Measurements from ENCODE around the gene SYT17.
"Not testable (repeated sequence)": the region's sequence is repeated elsewhere in the genome, so short reads cannot be mapped to it uniquely, and the experiment has no call there.

The SYT17 gene

GRCh38 chr16:19174478-19174877 lies 6.4 kb downstream of the SYT17 start:
- no peaks in the 10 kb centered on the region for H3K36me3 Mint-ChIP-seq (ENCODE audit: low read depth)
- H3K4me1 Mint-ChIP-seq (ENCODE audit: low read depth), result peaks cover 2% of the 10 kb centered on the region
- no peak for DNase-seq
- no peak overlapping the region for H3K27ac Mint-ChIP-seq
- H3K27me3 Mint-ChIP-seq, result peaks cover 38% of the 10 kb centered on the region
- no peaks in the 10 kb centered on the region for H3K9me3 Mint-ChIP-seq
- H3K4me3 Mint-ChIP-seq, result no peak overlapping the region

GRCh38 chr16:19175492-19176262 lies 7.6 kb downstream of the SYT17 start:
- no peak for DNase-seq
- H3K36me3 Mint-ChIP-seq (ENCODE audit: low read depth), result no peaks in the 10 kb centered on the region
- H3K27ac Mint-ChIP-seq, result no peak overlapping the region
- H3K9me3 Mint-ChIP-seq, result no peaks in the 10 kb centered on the region
- H3K4me3 Mint-ChIP-seq, result no peak overlapping the region
- no peaks in the 10 kb centered on the region for H3K4me1 Mint-ChIP-seq (ENCODE audit: low read depth)
- H3K27me3 Mint-ChIP-seq, result peaks cover 39% of the 10 kb centered on the region

GRCh38 chr16:19177111-19177739 lies 9.2 kb downstream of the SYT17 start:
- Mint-ChIP-seq H3K27ac (no peak overlapping the region), H3K36me3 (ENCODE audit: low read depth) (no peaks in the 10 kb centered on the region), H3K9me3 (no peaks in the 10 kb centered on the region), H3K4me1 (ENCODE audit: low read depth) (no peaks in the 10 kb centered on the region), H3K27me3 (peaks cover 31% of the 10 kb centered on the region), H3K4me3 (no peak overlapping the region)
- no peak for DNase-seq

GRCh38 chr16:19179546-19180490 lies 11.8 kb downstream of the SYT17 start:
- H3K4me3 Mint-ChIP-seq, result no peak overlapping the region
- H3K27me3 Mint-ChIP-seq, result peaks cover 22% of the 10 kb centered on the region
- H3K27ac Mint-ChIP-seq, result no peak overlapping the region
- peak; percentile 43 for DNase-seq
- H3K9me3 Mint-ChIP-seq, result no peaks in the 10 kb centered on the region
- no peaks in the 10 kb centered on the region for H3K36me3 Mint-ChIP-seq (ENCODE audit: low read depth)
- H3K4me1 Mint-ChIP-seq (ENCODE audit: low read depth), result no peaks in the 10 kb centered on the region

GRCh38 chr16:19180741-19181140 lies 12.7 kb downstream of the SYT17 start:
- DNase-seq, result no peak
- H3K36me3 Mint-ChIP-seq (ENCODE audit: low read depth), result no peaks in the 10 kb centered on the region
- peaks cover 22% of the 10 kb centered on the region for H3K27me3 Mint-ChIP-seq
- no peak overlapping the region for H3K27ac Mint-ChIP-seq
- no peak overlapping the region for H3K4me3 Mint-ChIP-seq
- H3K4me1 Mint-ChIP-seq (ENCODE audit: low read depth), result no peaks in the 10 kb centered on the region
- H3K9me3 Mint-ChIP-seq, result no peaks in the 10 kb centered on the region

GRCh38 chr16:19182481-19182880 lies 14.4 kb downstream of the SYT17 start:
- Mint-ChIP-seq H3K4me1 (ENCODE audit: low read depth) (no peaks in the 10 kb centered on the region), H3K9me3 (no peaks in the 10 kb centered on the region), H3K36me3 (ENCODE audit: low read depth) (no peaks in the 10 kb centered on the region)

GRCh38 chr16:19183187-19183586 lies 15.1 kb downstream of the SYT17 start:
- Mint-ChIP-seq H3K27ac (no peak overlapping the region), H3K4me1 (ENCODE audit: low read depth) (no peaks in the 10 kb centered on the region), H3K36me3 (ENCODE audit: low read depth) (no peaks in the 10 kb centered on the region), H3K9me3 (no peaks in the 10 kb centered on the region), H3K4me3 (no peak overlapping the region), H3K27me3 (peaks cover 18% of the 10 kb centered on the region)
- no peak for DNase-seq

More at GRCh38 chr16:19182481-19182880, 14.4 kb downstream of the SYT17 start:
- no peak overlapping the region for H3K4me3 Mint-ChIP-seq
- DNase-seq, result no peak
- peaks cover 18% of the 10 kb centered on the region for H3K27me3 Mint-ChIP-seq
- no peak overlapping the region for H3K27ac Mint-ChIP-seq

- no peaks in the 10 kb centered on the region for H3K9me3 Mint-ChIP-seq
- peaks cover 9% of the 10 kb centered on the region for H3K27me3 Mint-ChIP-seq
- H3K27ac Mint-ChIP-seq, result no peak overlapping the region
- H3K36me3 Mint-ChIP-seq (ENCODE audit: low read depth), result no peaks in the 10 kb centered on the region
- no peak for DNase-seq
- no peak overlapping the region for H3K4me3 Mint-ChIP-seq
- no peaks in the 10 kb centered on the region for H3K4me1 Mint-ChIP-seq (ENCODE audit: low read depth)
Measured at GRCh38 chr16:19184823-19185509, 16.9 kb downstream of the SYT17 start.

- Mint-ChIP-seq H3K9me3 (no peaks in the 10 kb centered on the region), H3K27ac (no peak overlapping the region), H3K27me3 (peaks cover 4% of the 10 kb centered on the region), H3K36me3 (ENCODE audit: low read depth) (no peaks in the 10 kb centered on the region), H3K4me1 (ENCODE audit: low read depth) (peaks cover 2% of the 10 kb centered on the region), H3K4me3 (no peak overlapping the region)
- no peak for DNase-seq
Measured at GRCh38 chr16:19185510-19185851, 17.4 kb downstream of the SYT17 start.

GRCh38 chr16:19186408-19186807 lies 18.4 kb downstream of the SYT17 start:
- no peak for DNase-seq
- Mint-ChIP-seq H3K36me3 (ENCODE audit: low read depth) (no peaks in the 10 kb centered on the region), H3K4me3 (no peak overlapping the region), H3K27ac (no peak overlapping the region), H3K9me3 (peaks cover 1% of the 10 kb centered on the region), H3K4me1 (ENCODE audit: low read depth) (peaks cover 3% of the 10 kb centered on the region), H3K27me3 (peaks cover 1% of the 10 kb centered on the region)

- not testable (repeated sequence) for H3K4me1 Mint-ChIP-seq (ENCODE audit: low read depth); DNase-seq; H3K27me3 Mint-ChIP-seq; H3K4me3 Mint-ChIP-seq; H3K27ac Mint-ChIP-seq; H3K9me3 Mint-ChIP-seq; H3K36me3 Mint-ChIP-seq (ENCODE audit: low read depth)
Measured at GRCh38 chr16:19187961-19188360, 19.9 kb downstream of the SYT17 start.

- Mint-ChIP-seq H3K27me3 (peaks cover 10% of the 10 kb centered on the region), H3K4me3 (no peak overlapping the region), H3K4me1 (ENCODE audit: low read depth) (peaks cover 3% of the 10 kb centered on the region), H3K9me3 (peaks cover 2% of the 10 kb centered on the region), H3K27ac (no peak overlapping the region), H3K36me3 (ENCODE audit: low read depth) (no peaks in the 10 kb centered on the region)
- DNase-seq, result no peak
Measured at GRCh38 chr16:19188406-19188805, 20.4 kb downstream of the SYT17 start.

GRCh38 chr16:19192865-19193264 lies 24.8 kb downstream of the SYT17 start:
- peaks cover 3% of the 10 kb centered on the region for H3K4me1 Mint-ChIP-seq (ENCODE audit: low read depth)
- H3K36me3 Mint-ChIP-seq (ENCODE audit: low read depth), result no peaks in the 10 kb centered on the region
- H3K27ac Mint-ChIP-seq, result no peak overlapping the region
- peaks cover 2% of the 10 kb centered on the region for H3K9me3 Mint-ChIP-seq
- peaks cover 10% of the 10 kb centered on the region for H3K27me3 Mint-ChIP-seq
- no peak for DNase-seq
- no peak overlapping the region for H3K4me3 Mint-ChIP-seq

GRCh38 chr16:19196871-19197270 lies 28.8 kb downstream of the SYT17 start:
- Mint-ChIP-seq H3K27ac (no peak overlapping the region), H3K9me3 (peaks cover 13% of the 10 kb centered on the region), H3K27me3 (peaks cover 7% of the 10 kb centered on the region), H3K4me3 (no peak overlapping the region), H3K36me3 (ENCODE audit: low read depth) (no peaks in the 10 kb centered on the region), H3K4me1 (ENCODE audit: low read depth) (no peaks in the 10 kb centered on the region)
- DNase-seq, result no peak
